B cell (primary cell): ENCODE data around the gene FAU. TPM values are rescaled to one million over a fixed set of nuclear protein-coding genes. Genes with fewer than 3 reads are reported as not detected.

ENCODE experiments used
- ATAC-seq: fragments of 200-7000 bp; cut with Tn5 transposase; one replicate; pipeline ENCODE4 v1.10.0; 2021; ENCODE audit warnings: low read depth, mild to moderate bottlenecking, moderate number of reproducible peaks, moderate library complexity
- CTCF ChIA-PET: fragments of 350-600 bp; sonication (Branson Sonifier 250); formaldehyde crosslinking; loops from one replicate; lab custom pipeline; 2021; ENCODE audit warnings: antibody characterized with exemption, inconsistent platforms; lab: Charles Lee
- POLR2A ChIA-PET: fragments of 350-600 bp; sonication (Branson Sonifier 250); formaldehyde crosslinking; loops from one replicate; lab custom pipeline; 2021; ENCODE audit warnings: antibody characterized with exemption; lab: Charles Lee
- DNase-seq: peaks from one replicate; pipeline ENCODE4 v3.0.0; 2013
- H2AFZ ChIP-seq: 2 replicates; pipeline ENCODE4 v1.6.1; 2012; ENCODE audit warnings: mild to moderate bottlenecking, low read depth, low read length; ENCODE audit not compliant: insufficient read depth, poor library complexity, severe bottlenecking
- H3K27ac ChIP-seq, 2 donors: 1 replicate in 1 of 2; 2 replicates in 1 of 2; pipeline ENCODE4 v1.5.1; 2012 to 2013; ENCODE audit warnings: low read length in 2 of 2, mild to moderate bottlenecking in 2 of 2, moderate library complexity in 1 of 2
- H3K27me3 ChIP-seq, 4 experiments: fragments of 200-600 bp in 1 of 4; sonication (generic) in 1 of 4; replicated peaks in 1 of 4; 1 replicate in 2 of 4; 2 replicates in 2 of 4; pipeline versions ENCODE4 v1.6.1 to v1.7.0; 2013 to 2016; ENCODE audit warnings: low read length in 3 of 4, mild to moderate bottlenecking in 2 of 4, mixed read lengths in 1 of 4, moderate library complexity in 1 of 4; ENCODE audit not compliant: insufficient read depth in 4 of 4, control insufficient read depth in 3 of 4; ENCODE audit errors: control extremely low read depth in 1 of 4
- H3K36me3 ChIP-seq, 2 experiments: replicated peaks in 1 of 2; 1 replicate in 1 of 2; 2 replicates in 1 of 2; pipeline versions ENCODE4 v1.6.1 to v1.7.1; 2013; ENCODE audit warnings: low read length in 1 of 2; ENCODE audit not compliant: insufficient read depth in 2 of 2, control insufficient read depth in 1 of 2; ENCODE audit errors: control extremely low read depth in 1 of 2, extremely low read depth in 1 of 2
- H3K4me1 ChIP-seq, 2 donors: fragments of 200-600 bp in 1 of 2; sonication (generic) in 1 of 2; 1 replicate in 1 of 2; 2 replicates in 1 of 2; pipeline versions ENCODE4 v1.5.1 to v1.6.1; 2013 to 2017; ENCODE audit warnings: low read length in 2 of 2; ENCODE audit not compliant: control insufficient read depth in 2 of 2, insufficient read depth in 2 of 2
- H3K4me2 ChIP-seq: replicated peaks from 2 replicates; pipeline ENCODE3; 2012; ENCODE audit warnings: mild to moderate bottlenecking, low read depth, low read length; ENCODE audit not compliant: poor library complexity, severe bottlenecking
- H3K4me3 ChIP-seq, 5 experiments: fragments of 200-600 bp in 1 of 5; sonication (generic) in 1 of 5; 1 replicate in 3 of 5; 2 replicates in 2 of 5; pipeline versions ENCODE4 v1.5.1 to v1.7.0; 2011 to 2016; ENCODE audit warnings: low read length in 4 of 5, mild to moderate bottlenecking in 4 of 5, low read depth in 2 of 5, control low read depth in 1 of 5, moderate library complexity in 1 of 5; ENCODE audit not compliant: insufficient read depth in 1 of 5; ENCODE audit errors: control extremely low read depth in 1 of 5, extremely low read depth in 1 of 5
- H3K79me2 ChIP-seq: fragments of 200-600 bp; sonication (generic); one replicate; pipeline ENCODE4 v1.6.0; 2016; ENCODE audit warnings: low read length; ENCODE audit not compliant: control insufficient read depth, insufficient read depth
- H3K9ac ChIP-seq: fragments of 200-600 bp; sonication (generic); 2 replicates; pipeline ENCODE4 v1.6.1; 2017; ENCODE audit warnings: mild to moderate bottlenecking, low read length, moderate library complexity
- H3K9me3 ChIP-seq, 3 donors: one replicate each; pipeline versions ENCODE4 v1.6.1 to v1.7.1; 2013; ENCODE audit warnings: low read length in 2 of 3; ENCODE audit not compliant: control insufficient read depth in 2 of 3, insufficient read depth in 1 of 3; ENCODE audit errors: control extremely low read depth in 1 of 3
- H4K20me1 ChIP-seq: 2 replicates; pipeline ENCODE4 v1.6.0; 2012; ENCODE audit warnings: mild to moderate bottlenecking, low read length; ENCODE audit not compliant: insufficient read depth, control insufficient read depth, poor library complexity, severe bottlenecking
- H3K27ac Mint-ChIP-seq: one replicate; pipeline ENCODE4 v1.8.0; 2021; ENCODE audit warnings: mixed read lengths
- H3K27me3 Mint-ChIP-seq: one replicate; pipeline ENCODE4 v1.8.0; 2021; ENCODE audit warnings: mixed read lengths
- H3K4me1 Mint-ChIP-seq: one replicate; pipeline ENCODE4 v1.8.0; 2021; ENCODE audit warnings: mixed read lengths
- H3K4me3 Mint-ChIP-seq: one replicate; pipeline ENCODE4 v1.8.0; 2021; ENCODE audit warnings: mixed read lengths
- H3K9me3 Mint-ChIP-seq: one replicate; pipeline ENCODE4 v1.8.0; 2022; ENCODE audit warnings: mixed read lengths; ENCODE audit not compliant: insufficient read depth
- EZH2 ChIP-seq: IDR thresholded peaks from 2 replicates; pipeline ENCODE4 v1.6.1; 2012; ENCODE audit warnings: borderline replicate concordance, low read depth, mild to moderate bottlenecking, moderate library complexity, low read length; ENCODE audit not compliant: insufficient read depth, poor library complexity, severe bottlenecking
- WGBS: methylation state at CpG from one replicate; pipeline ENCODE4 v1.1.5; 2013; ENCODE audit warnings: missing lambda C conversion rate; ENCODE audit not compliant: insufficient coverage; 5-methylcytosine and 5-hydroxymethylcytosine counted together
- intact Hi-C: fragments of 100-400 bp; cut with micrococcal nuclease; formaldehyde crosslinking; loops from one replicate; pipeline ENCODE4 v1.10.0; 2022
- polyA plus RNA-seq: library from polyadenylated mRNA; depleted of rRNA; stranded (reverse); fragments of >200 nt; gene quantifications from 2 replicates; pipeline ENCODE4 v1.2.3, GENCODE V29; 2012
- total RNA-seq, 2 donors: library from RNA; stranded (reverse); fragments of 120-200 nt in 1 of 2; gene quantifications; 1 replicate in 1 of 2; 2 replicates in 1 of 2; pipeline versions ENCODE4 v1.2.3 to v1.2.4, GENCODE V29; 2013 to 2022
- TF ChIP-seq, protein P1 (sequence below): fragments of 200-600 bp; IDR thresholded peaks from one replicate; pipeline ENCODE4 v1.8.0; 2022; ENCODE audit warnings: antibody characterized with exemption, mild to moderate bottlenecking

FAU gene
- total and polyA plus RNA-seq, 2 donors (not counting 1 experiment from before 2014, with no cell fraction given): 1,318 to 1,559 TPM

- peaks cover 13% of the 10 kb centered on the region for H3K4me1 Mint-ChIP-seq
- TF ChIP-seq, protein P1, sequence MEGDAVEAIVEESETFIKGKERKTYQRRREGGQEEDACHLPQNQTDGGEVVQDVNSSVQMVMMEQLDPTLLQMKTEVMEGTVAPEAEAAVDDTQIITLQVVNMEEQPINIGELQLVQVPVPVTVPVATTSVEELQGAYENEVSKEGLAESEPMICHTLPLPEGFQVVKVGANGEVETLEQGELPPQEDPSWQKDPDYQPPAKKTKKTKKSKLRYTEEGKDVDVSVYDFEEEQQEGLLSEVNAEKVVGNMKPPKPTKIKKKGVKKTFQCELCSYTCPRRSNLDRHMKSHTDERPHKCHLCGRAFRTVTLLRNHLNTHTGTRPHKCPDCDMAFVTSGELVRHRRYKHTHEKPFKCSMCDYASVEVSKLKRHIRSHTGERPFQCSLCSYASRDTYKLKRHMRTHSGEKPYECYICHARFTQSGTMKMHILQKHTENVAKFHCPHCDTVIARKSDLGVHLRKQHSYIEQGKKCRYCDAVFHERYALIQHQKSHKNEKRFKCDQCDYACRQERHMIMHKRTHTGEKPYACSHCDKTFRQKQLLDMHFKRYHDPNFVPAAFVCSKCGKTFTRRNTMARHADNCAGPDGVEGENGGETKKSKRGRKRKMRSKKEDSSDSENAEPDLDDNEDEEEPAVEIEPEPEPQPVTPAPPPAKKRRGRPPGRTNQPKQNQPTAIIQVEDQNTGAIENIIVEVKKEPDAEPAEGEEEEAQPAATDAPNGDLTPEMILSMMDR: no peak
- no peak for TF ChIP-seq EZH2
- no peaks in the 10 kb centered on the region for H3K36me3 ChIP-seq
- H3K9ac ChIP-seq: no peak overlapping the region
- H3K27me3 Mint-ChIP-seq: no peaks in the 10 kb centered on the region
- no peak overlapping the region for H3K27ac Mint-ChIP-seq
- no peaks in the 10 kb centered on the region for H3K27me3 ChIP-seq
- ChIA-PET CTCF (no interaction called here), POLR2A (no interaction called here)
- ATAC-seq: no peak
- no peaks in the 10 kb centered on the region for H3K9me3 ChIP-seq
- H3K27ac ChIP-seq: no peak overlapping the region
- H3K79me2 ChIP-seq: no peaks in the 10 kb centered on the region
- no peaks in the 10 kb centered on the region for H3K9me3 Mint-ChIP-seq
- DNase-seq: no peak
- no peak overlapping the region for H2AFZ ChIP-seq
- intact Hi-C loops: no loop called here
- H4K20me1 ChIP-seq: no peaks in the 10 kb centered on the region
- peaks cover 0 to 8% of the 10 kb centered on the region in 2 donors for H3K4me1 ChIP-seq
- no peak overlapping the region for H3K4me3 Mint-ChIP-seq
- H3K4me3 ChIP-seq: no peak overlapping the region
- no CpG with 5 or more reads among the region's 3 CpGs for WGBS
- H3K4me2 ChIP-seq: no peak overlapping the region
Observed at GRCh38 chr11:65160643-65161042, 38.7 kb upstream of the FAU start.

GRCh38 chr11:65159012-65159411 is 37.1 kb upstream of the FAU start:
- H3K27me3 Mint-ChIP-seq: no peaks in the 10 kb centered on the region
- no CpG with 5 or more reads among the region's 5 CpGs for WGBS
- H2AFZ ChIP-seq: no peak overlapping the region

More at GRCh38 chr11:65159012-65159411, 37.1 kb upstream of the FAU start:
- TF ChIP-seq, protein P1: no peak
- no peak for TF ChIP-seq EZH2
- no peak for ATAC-seq
- DNase-seq: no peak
- POLR2A ChIA-PET: interaction anchor here (0.7 kb wide), 1 partner anchor 9 kb away, joined by 3 read pairs; no protein-coding TSS in a partner anchor
- H3K4me2 ChIP-seq: no peak overlapping the region
- Mint-ChIP-seq H3K4me1 (peaks cover 13% of the 10 kb centered on the region), H3K4me3 (no peak overlapping the region), H3K9me3 (no peaks in the 10 kb centered on the region), H3K27ac (no peak overlapping the region)
- CTCF ChIA-PET: no interaction called here
- no peaks in the 10 kb centered on the region for H3K79me2 ChIP-seq
- no peak overlapping the region for H3K4me3 ChIP-seq
- H3K9me3 ChIP-seq: no peaks in the 10 kb centered on the region
- H3K4me1 ChIP-seq: peaks cover 0 to 8% of the 10 kb centered on the region in 2 donors
- H3K27me3 ChIP-seq: no peaks in the 10 kb centered on the region
- no peaks in the 10 kb centered on the region for H4K20me1 ChIP-seq
- H3K9ac ChIP-seq: no peak overlapping the region
- H3K36me3 ChIP-seq: no peaks in the 10 kb centered on the region
- intact Hi-C loops: no loop called here
- H3K27ac ChIP-seq: no peak overlapping the region
